IPS-18c (cell line): Measurements from ENCODE around the gene GFPT2.

Source experiments
- H3K4me3 ChIP-seq: 2 replicates; pipeline ENCODE4 v1.7.0; 2013; ENCODE audit warnings: low read depth, mild to moderate bottlenecking, low read length, moderate library complexity; ENCODE audit not compliant: insufficient read depth
- H3K9me3 ChIP-seq: one replicate; pipeline ENCODE4 v1.6.1; 2013; ENCODE audit warnings: mild to moderate bottlenecking, low read length, moderate library complexity; ENCODE audit not compliant: control insufficient read depth, insufficient read depth

GFPT2 gene

GRCh38 chr5:180380856-180381255, 27.7 kb upstream of the GFPT2 start:
- H3K4me3 ChIP-seq = no peak overlapping the region
- H3K9me3 ChIP-seq = no peaks in the 10 kb centered on the region

- no peaks in the 10 kb centered on the region for H3K9me3 ChIP-seq
Measured at GRCh38 chr5:180380441-180380840, 27.3 kb upstream of the GFPT2 start.

GRCh38 chr5:180379355-180380070, 26.4 kb upstream of the GFPT2 start:
- Histone ChIP-seq H3K4me3 (no peak overlapping the region), H3K9me3 (no peaks in the 10 kb centered on the region)

More at GRCh38 chr5:180380441-180380840, 27.3 kb upstream of the GFPT2 start:
- H3K4me3 ChIP-seq = no peak overlapping the region

GRCh38 chr5:180378438-180379344, 25.6 kb upstream of the GFPT2 start:
- Histone ChIP-seq H3K9me3 (no peaks in the 10 kb centered on the region), H3K4me3 (no peak overlapping the region)

- Histone ChIP-seq H3K9me3 (no peaks in the 10 kb centered on the region), H3K4me3 (no peak overlapping the region)
Measured at GRCh38 chr5:180377556-180378197, 24.5 kb upstream of the GFPT2 start.

- no peaks in the 10 kb centered on the region for H3K9me3 ChIP-seq
Measured at GRCh38 chr5:180376511-180376910, 23.4 kb upstream of the GFPT2 start.

GRCh38 chr5:180375955-180376354, 22.8 kb upstream of the GFPT2 start:
- Histone ChIP-seq H3K9me3 (no peaks in the 10 kb centered on the region), H3K4me3 (no peak overlapping the region)

More at GRCh38 chr5:180376511-180376910, 23.4 kb upstream of the GFPT2 start:
- no peak overlapping the region for H3K4me3 ChIP-seq

GRCh38 chr5:180375291-180375690, 22.2 kb upstream of the GFPT2 start:
- H3K4me3 ChIP-seq = no peak overlapping the region
- no peaks in the 10 kb centered on the region for H3K9me3 ChIP-seq

- no peaks in the 10 kb centered on the region for H3K9me3 ChIP-seq
- H3K4me3 ChIP-seq = no peak overlapping the region
Measured at GRCh38 chr5:180373870-180374269, 20.7 kb upstream of the GFPT2 start.

GRCh38 chr5:180373454-180373853, 20.3 kb upstream of the GFPT2 start:
- no peak overlapping the region for H3K4me3 ChIP-seq
- no peaks in the 10 kb centered on the region for H3K9me3 ChIP-seq

- H3K4me3 ChIP-seq = no peak overlapping the region
- H3K9me3 ChIP-seq = no peaks in the 10 kb centered on the region
Measured at GRCh38 chr5:180371949-180372348, 18.8 kb upstream of the GFPT2 start.

GRCh38 chr5:180370861-180371641, 17.9 kb upstream of the GFPT2 start:
- Histone ChIP-seq H3K9me3 (no peaks in the 10 kb centered on the region), H3K4me3 (no peak overlapping the region)

- Histone ChIP-seq H3K4me3 (no peak overlapping the region), H3K9me3 (no peaks in the 10 kb centered on the region)
Measured at GRCh38 chr5:180367991-180368390, 14.9 kb upstream of the GFPT2 start.

- H3K9me3 ChIP-seq = no peaks in the 10 kb centered on the region
- no peak overlapping the region for H3K4me3 ChIP-seq
Measured at GRCh38 chr5:180367300-180367699, 14.2 kb upstream of the GFPT2 start.

- Histone ChIP-seq H3K4me3 (no peak overlapping the region), H3K9me3 (no peaks in the 10 kb centered on the region)
Measured at GRCh38 chr5:180366326-180366725, 13.2 kb upstream of the GFPT2 start.

- Histone ChIP-seq H3K9me3 (no peaks in the 10 kb centered on the region), H3K4me3 (no peak overlapping the region)
Measured at GRCh38 chr5:180365829-180366228, 12.7 kb upstream of the GFPT2 start.

- H3K9me3 ChIP-seq = peaks cover 3% of the 10 kb centered on the region
- H3K4me3 ChIP-seq = no peak overlapping the region
Measured at GRCh38 chr5:180364306-180364856, 11.2 kb upstream of the GFPT2 start.
